GM12872 (cell line): Measurements from ENCODE around the gene SDF2L1.

Experiments used
- TF ChIP-seq, protein P1 (sequence below): IDR thresholded peaks from 3 replicates; pipeline ENCODE4 v1.5.1; 2011; ENCODE audit warnings: low read depth, mild to moderate bottlenecking, low read length, moderate library complexity; ENCODE audit not compliant: insufficient read depth

Gene SDF2L1

DNA sequence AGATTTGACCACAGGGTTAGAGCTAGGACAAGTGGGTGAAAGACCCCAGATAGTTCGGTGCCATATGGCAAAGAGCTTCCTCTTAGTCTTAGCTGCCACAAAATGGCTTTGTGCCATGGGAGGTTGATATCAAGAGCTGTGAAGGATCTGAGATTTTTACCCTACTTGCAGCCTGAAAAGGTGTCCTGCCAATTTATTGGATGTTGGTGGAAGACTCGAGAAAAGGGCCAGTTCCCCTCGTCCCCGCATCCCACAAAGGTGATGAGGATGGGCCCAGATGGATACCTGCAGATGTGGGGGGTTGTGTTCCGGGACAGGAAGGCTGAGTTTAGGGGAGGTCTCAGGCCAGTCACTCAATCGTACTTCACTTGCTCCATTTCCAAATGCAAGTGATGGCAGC, 39.5 kb upstream of the SDF2L1 start:
- TF ChIP-seq, protein P1, sequence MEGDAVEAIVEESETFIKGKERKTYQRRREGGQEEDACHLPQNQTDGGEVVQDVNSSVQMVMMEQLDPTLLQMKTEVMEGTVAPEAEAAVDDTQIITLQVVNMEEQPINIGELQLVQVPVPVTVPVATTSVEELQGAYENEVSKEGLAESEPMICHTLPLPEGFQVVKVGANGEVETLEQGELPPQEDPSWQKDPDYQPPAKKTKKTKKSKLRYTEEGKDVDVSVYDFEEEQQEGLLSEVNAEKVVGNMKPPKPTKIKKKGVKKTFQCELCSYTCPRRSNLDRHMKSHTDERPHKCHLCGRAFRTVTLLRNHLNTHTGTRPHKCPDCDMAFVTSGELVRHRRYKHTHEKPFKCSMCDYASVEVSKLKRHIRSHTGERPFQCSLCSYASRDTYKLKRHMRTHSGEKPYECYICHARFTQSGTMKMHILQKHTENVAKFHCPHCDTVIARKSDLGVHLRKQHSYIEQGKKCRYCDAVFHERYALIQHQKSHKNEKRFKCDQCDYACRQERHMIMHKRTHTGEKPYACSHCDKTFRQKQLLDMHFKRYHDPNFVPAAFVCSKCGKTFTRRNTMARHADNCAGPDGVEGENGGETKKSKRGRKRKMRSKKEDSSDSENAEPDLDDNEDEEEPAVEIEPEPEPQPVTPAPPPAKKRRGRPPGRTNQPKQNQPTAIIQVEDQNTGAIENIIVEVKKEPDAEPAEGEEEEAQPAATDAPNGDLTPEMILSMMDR = no peak

DNA sequence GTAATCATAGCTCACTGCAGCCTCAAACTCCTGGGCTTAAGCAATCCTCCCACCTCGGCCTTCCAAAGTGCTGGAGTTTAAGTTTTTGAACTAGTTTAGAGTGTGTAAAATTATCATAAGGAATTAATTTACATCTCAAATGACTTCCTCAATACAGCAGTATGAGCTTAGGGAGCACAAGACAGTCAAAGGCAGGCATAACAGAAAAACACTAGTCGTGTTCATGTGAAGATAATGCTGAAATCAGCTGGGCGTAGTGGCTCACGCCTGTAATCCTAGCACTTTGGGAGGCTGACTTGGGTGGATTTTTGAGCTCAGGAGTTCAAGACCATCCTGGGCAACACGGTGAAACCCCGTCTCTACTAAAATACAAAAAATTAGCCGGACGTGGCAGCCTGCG, 38.1 kb upstream of the SDF2L1 start:
- TF ChIP-seq, protein P1 = no peak

DNA sequence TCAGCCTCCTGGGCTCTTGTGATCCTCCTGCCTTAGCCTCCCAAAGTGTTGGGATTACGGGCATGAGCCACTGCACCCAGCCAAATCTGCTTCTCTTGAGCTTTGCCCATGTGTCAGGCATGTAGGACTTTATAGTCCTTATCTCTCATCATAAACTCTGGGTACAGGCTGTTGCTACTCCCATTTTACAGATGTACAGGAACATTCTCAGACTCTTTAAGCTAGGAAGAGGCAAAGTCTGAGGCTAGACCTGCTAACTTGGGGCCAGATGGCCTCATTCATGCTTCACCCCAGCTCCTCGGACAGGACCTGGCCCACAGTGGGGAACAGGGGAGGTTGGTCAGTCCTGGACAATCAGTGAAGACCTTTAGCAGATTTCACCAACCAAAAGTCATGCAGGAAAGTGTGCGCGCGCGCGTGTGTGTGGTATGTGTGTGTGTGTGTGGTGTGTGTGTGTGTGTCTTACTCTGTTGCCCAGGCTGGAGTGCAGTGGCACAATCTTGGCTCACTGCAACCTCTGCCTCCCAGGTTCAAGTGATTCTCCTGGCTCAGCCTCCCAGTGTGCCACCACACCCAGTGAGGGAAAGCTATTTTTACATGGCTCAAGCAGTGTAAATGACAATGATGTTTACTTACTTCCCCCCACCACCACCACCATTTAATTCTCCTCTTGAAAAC, 36.1 kb upstream of the SDF2L1 start:
- TF ChIP-seq, protein P1 = no peak

DNA sequence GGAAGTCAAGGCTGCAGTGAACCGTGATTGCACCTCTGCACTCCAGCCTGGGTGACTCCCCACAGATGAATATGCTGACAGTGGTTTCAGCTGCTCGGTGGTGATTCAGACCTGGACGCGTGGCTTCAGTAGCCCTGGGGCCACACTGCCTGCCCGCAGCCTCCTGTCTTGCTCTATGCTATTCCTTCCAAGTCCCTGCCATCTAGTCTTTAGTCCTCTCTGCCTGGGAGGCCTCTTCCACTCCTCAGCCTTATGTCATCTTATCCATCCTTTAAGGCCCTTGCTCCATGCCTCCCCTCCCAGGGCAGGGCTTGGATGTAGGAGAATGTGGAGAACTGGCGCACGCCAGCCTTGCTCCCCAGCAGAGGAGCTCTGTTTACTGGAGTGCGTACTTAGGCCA, 35.3 kb upstream of the SDF2L1 start:
- TF ChIP-seq, protein P1 = no peak

DNA sequence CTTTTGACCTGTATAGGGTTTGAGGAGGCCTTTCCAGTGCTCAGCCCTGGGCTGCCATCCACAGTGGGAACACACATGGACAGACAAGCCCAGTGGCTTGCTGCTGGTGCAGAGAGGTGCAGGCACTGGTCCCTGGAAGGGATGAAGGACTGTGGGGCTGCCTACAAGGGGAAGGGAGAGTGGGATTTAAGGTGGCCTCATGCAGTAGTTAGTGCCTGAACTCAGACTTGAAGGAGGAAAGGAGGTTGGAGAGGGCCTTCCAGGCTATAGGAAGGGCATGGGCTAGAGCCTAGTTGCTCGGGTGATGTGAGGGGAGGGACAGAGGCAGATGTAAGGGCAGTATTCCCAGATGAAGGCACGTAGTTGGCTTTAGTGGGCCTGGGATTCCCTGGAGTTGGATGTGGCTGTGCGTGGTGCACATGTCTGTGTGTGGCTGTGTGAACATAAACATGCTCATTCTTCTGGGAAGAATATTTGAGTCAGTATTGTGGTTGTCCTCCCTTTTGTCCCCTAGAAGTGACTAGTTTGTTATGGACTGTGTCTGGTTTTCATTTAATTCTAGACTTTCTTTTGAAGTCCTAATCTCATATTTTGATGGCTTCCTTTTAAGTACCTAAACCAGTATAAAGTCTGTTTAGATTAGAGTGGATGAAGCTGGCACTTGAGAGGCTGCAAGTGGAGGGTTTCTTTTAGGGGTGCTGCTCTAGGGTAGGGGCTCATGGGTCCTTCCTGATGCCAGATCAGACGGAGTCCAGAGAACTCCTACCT, 30.7 kb upstream of the SDF2L1 start:
- TF ChIP-seq, protein P1 = no peak

DNA sequence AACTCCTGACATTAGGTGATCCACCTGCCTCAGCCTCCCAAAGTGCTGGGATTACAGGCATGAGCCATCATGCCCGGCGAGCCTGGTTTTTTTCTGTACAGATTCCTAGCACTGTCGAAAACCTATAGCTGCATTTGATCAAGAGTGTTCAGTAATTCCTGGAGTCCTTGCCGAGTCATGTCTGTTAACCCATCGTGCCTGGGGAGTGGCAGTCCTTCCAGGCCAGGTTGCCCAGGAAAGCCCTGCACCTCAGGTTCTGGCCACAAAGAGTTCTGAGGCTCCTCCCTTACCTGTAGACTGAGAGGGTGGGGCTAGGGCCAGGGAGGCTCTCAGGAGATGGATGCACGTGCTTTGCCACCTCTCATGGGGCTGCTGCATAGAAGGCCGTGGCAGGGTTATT, 29.2 kb upstream of the SDF2L1 start:
- TF ChIP-seq, protein P1 = no peak

DNA sequence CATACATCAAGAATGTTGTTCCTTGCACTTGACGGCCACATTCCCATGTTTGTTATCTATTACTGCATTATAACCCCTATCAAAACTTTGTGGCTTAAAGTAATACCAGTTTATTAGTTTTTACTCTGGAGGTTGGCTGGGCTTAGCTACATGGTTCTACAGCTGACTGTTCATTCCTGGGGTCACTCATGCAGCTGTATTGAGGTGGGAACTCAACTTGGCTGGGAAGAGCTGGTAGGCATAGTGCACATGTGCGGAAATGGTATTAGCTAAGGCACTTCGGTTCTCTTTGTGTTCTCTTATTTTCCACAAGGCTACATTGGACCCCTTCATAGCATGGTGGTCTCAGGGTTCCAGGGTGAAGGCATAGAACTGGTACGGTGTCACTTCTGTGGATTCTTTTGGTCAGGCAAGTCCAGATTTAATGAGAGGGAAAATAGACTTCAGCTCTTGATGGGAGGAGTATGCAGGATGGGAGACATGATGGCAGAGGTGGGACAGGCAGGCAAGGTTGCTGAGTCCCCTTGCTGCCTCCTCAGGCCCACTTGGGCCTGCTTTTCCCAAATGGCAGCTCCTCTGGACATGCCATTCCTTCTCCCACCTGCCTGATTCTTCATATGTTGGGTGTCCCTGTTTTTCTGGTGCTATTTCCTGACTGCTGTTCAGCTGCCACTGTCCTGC, 28.4 kb upstream of the SDF2L1 start:
- TF ChIP-seq, protein P1 = no peak
